Naive thymus-derived CD8-positive, alpha-beta T cell (primary cell): ENCODE measurements around the gene BLID. TPM values are rescaled to one million over a fixed set of nuclear protein-coding genes. Genes with fewer than 3 reads are reported as not detected.

ENCODE experiments used
- ATAC-seq, 2 donors: fragments of 150-1000 bp; cut with Tn5 transposase in 1 of 2; sonication (Bioruptor Pico), chemical (Tn5 transposase) in 1 of 2; 1 replicate in 1 of 2; 2 replicates in 1 of 2; pipeline ENCODE4 v1.10.0; 2021; ENCODE audit warnings: mild to moderate bottlenecking in 2 of 2, moderate library complexity in 2 of 2
- POLR2A ChIA-PET: fragments of 350-600 bp; sonication (Branson Sonifier 250); formaldehyde crosslinking; loops from one replicate; lab custom pipeline; 2021; ENCODE audit warnings: antibody characterized with exemption; lab: Charles Lee
- DNase-seq, 10 donors: peaks; one replicate each; pipeline versions ENCODE4 v3.0.0 to v3.0.0-alpha.2; 2020 to 2022
- H3K27ac Mint-ChIP-seq, 10 donors: one replicate each; pipeline ENCODE4 v1.8.0; 2020 to 2022; ENCODE audit warnings: mild to moderate bottlenecking in 10 of 10, mixed read lengths in 10 of 10, moderate library complexity in 4 of 10, inconsistent platforms in 1 of 10
- H3K27me3 Mint-ChIP-seq, 5 donors: one replicate each; pipeline ENCODE4 v1.8.0; 2021 to 2022; ENCODE audit warnings: mixed read lengths in 5 of 5
- H3K36me3 Mint-ChIP-seq, 3 donors: one replicate each; pipeline ENCODE4 v1.8.0; 2020 to 2022; ENCODE audit warnings: mixed read lengths in 3 of 3, mild to moderate bottlenecking in 2 of 3, inconsistent platforms in 1 of 3
- H3K4me1 Mint-ChIP-seq, 4 donors: one replicate each; pipeline ENCODE4 v1.8.0; 2021 to 2022; ENCODE audit warnings: mixed read lengths in 4 of 4
- H3K4me3 Mint-ChIP-seq, 10 donors: one replicate each; pipeline ENCODE4 v1.8.0; 2020 to 2022; ENCODE audit warnings: mild to moderate bottlenecking in 10 of 10, mixed read lengths in 10 of 10, moderate library complexity in 6 of 10, inconsistent platforms in 1 of 10
- H3K9me3 Mint-ChIP-seq, 9 donors: one replicate each; pipeline ENCODE4 v1.8.0; 2020 to 2022; ENCODE audit warnings: mixed read lengths in 9 of 9, mild to moderate bottlenecking in 3 of 9, inconsistent platforms in 1 of 9, moderate library complexity in 1 of 9
- polyA plus RNA-seq, 3 donors: library from polyadenylated mRNA; unstranded; fragments of 300-500 nt; fragmentation: Illumina TruSeq; gene quantifications; one replicate each; pipeline ENCODE4 v1.2.3, GENCODE V29; 2021
- total RNA-seq, 8 experiments: library from RNA in 2 of 8; stranded (reverse) in 2 of 8; gene quantifications; one replicate each; pipeline ENCODE4 v1.2.3 and lab custom pipeline; 2021 to 2026

BLID gene
- total and polyA plus RNA-seq, 5 experiments from 2014 or later = not detected

- peaks cover 3 to 25% (median 6%) of the 10 kb centered on the region in 5 donors for H3K27me3 Mint-ChIP-seq
- no peak overlapping the region for H3K27ac Mint-ChIP-seq
- DNase-seq = no peak
- H3K4me3 Mint-ChIP-seq = no peak overlapping the region
- no peak for ATAC-seq
- H3K36me3 Mint-ChIP-seq = no peaks in the 10 kb centered on the region
- no peaks in the 10 kb centered on the region for H3K9me3 Mint-ChIP-seq
- POLR2A ChIA-PET = no interaction called here
- peaks cover 5 to 19% (median 15%) of the 10 kb centered on the region in 4 donors for H3K4me1 Mint-ChIP-seq
Observed at GRCh38 chr11:122154227-122154626, 38.2 kb upstream of the BLID start.

GRCh38 chr11:122153746-122154145, 37.7 kb upstream of the BLID start:
- Mint-ChIP-seq H3K4me1 (peaks cover 5 to 19% (median 15%) of the 10 kb centered on the region in 4 donors), H3K9me3 (no peaks in the 10 kb centered on the region), H3K27ac (no peak overlapping the region), H3K27me3 (peaks cover 2 to 21% (median 9%) of the 10 kb centered on the region in 5 donors), H3K36me3 (no peaks in the 10 kb centered on the region), H3K4me3 (no peak overlapping the region)
- ATAC-seq (no peak), DNase-seq (no peak)
- POLR2A ChIA-PET = no interaction called here

DNA sequence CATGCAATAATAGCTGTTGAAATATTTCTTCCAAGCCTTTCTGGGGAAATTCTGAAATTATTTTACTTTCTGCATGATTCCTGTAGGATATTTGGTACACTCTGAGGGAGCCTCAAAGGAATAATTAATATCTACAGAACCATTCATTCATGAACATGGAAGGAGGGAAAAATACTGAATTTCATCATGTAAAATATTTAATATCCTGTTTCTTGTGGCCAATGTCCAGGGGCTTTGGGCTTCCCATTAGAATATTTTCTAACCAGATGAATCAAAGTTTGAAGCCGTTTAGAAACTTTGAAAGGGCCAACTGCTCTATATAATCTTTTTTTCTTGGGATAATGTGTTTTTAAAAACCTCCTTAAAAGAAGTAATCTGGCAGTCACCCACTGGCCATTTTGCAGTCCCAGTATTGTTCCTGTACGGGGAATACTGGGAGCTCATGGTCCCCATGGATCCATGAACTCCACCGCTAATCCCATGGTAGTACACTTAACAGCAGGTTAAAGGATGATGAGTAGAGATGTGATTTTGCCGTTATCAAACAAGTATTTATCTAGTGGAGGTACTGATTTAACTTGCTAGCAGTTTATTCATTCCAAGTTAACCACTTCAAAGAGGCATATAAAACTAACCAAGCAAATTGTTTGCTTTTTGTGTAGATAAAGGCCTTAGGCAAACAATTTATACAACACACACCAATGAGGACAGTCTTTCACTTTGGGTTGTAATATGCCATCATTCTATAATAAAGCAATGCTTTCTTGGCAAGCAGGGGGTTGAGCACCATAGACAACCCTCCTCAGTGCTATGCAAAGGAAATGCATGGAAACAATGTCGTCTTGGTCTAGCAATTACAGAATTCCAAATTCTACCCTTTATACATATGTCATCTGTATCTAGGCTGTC, 34.5 kb upstream of the BLID start:
- ATAC-seq (no peak), DNase-seq (no peak)

GRCh38 chr11:122149202-122149601, 33.2 kb upstream of the BLID start:
- POLR2A ChIA-PET = no interaction called here

More for the DNA sequence above, 34.5 kb upstream of the BLID start:
- no peak overlapping the region for H3K27ac Mint-ChIP-seq
- H3K4me1 Mint-ChIP-seq = no peaks in the 10 kb centered on the region
- H3K4me3 Mint-ChIP-seq = no peak overlapping the region
- peaks cover 2 to 23% (median 7%) of the 10 kb centered on the region in 5 donors for H3K27me3 Mint-ChIP-seq
- H3K36me3 Mint-ChIP-seq = no peaks in the 10 kb centered on the region
- no peaks in the 10 kb centered on the region for H3K9me3 Mint-ChIP-seq
- POLR2A ChIA-PET = no interaction called here

GRCh38 chr11:122146475-122146874, 30.5 kb upstream of the BLID start:
- no peak overlapping the region for H3K27ac Mint-ChIP-seq
- H3K4me3 Mint-ChIP-seq = no peak overlapping the region
- ATAC-seq (no peak), DNase-seq (no peak)
- H3K27me3 Mint-ChIP-seq = peaks cover 0 to 13% (median 4%) of the 10 kb centered on the region in 5 donors
- H3K9me3 Mint-ChIP-seq = no peaks in the 10 kb centered on the region
- POLR2A ChIA-PET = no interaction called here
- H3K36me3 Mint-ChIP-seq = no peaks in the 10 kb centered on the region
- no peaks in the 10 kb centered on the region for H3K4me1 Mint-ChIP-seq

More at GRCh38 chr11:122149202-122149601, 33.2 kb upstream of the BLID start:
- ATAC-seq (no peak), DNase-seq (no peak)
- H3K27me3 Mint-ChIP-seq = peaks cover 2 to 19% (median 4%) of the 10 kb centered on the region in 5 donors
- H3K36me3 Mint-ChIP-seq = no peaks in the 10 kb centered on the region
- no peaks in the 10 kb centered on the region for H3K9me3 Mint-ChIP-seq
- H3K4me1 Mint-ChIP-seq = no peaks in the 10 kb centered on the region
- no peak overlapping the region for H3K4me3 Mint-ChIP-seq
- H3K27ac Mint-ChIP-seq = no peak overlapping the region

GRCh38 chr11:122145715-122146274, 29.8 kb upstream of the BLID start:
- no peaks in the 10 kb centered on the region for H3K9me3 Mint-ChIP-seq
- no peak overlapping the region for H3K27ac Mint-ChIP-seq
- ATAC-seq (no peak), DNase-seq (no peak)
- H3K4me3 Mint-ChIP-seq = no peak overlapping the region
- H3K27me3 Mint-ChIP-seq = peaks cover 0 to 13% (median 5%) of the 10 kb centered on the region in 5 donors
- no peaks in the 10 kb centered on the region for H3K4me1 Mint-ChIP-seq
- H3K36me3 Mint-ChIP-seq = no peaks in the 10 kb centered on the region
- POLR2A ChIA-PET = no interaction called here

GRCh38 chr11:122144752-122145151, 28.7 kb upstream of the BLID start:
- ATAC-seq (no peak), DNase-seq (no peak)
- Mint-ChIP-seq H3K9me3 (no peaks in the 10 kb centered on the region), H3K4me1 (no peaks in the 10 kb centered on the region), H3K27me3 (peaks cover 0 to 13% (median 6%) of the 10 kb centered on the region in 5 donors), H3K27ac (no peak overlapping the region), H3K4me3 (no peak overlapping the region), H3K36me3 (no peaks in the 10 kb centered on the region)
- POLR2A ChIA-PET = no interaction called here

DNA sequence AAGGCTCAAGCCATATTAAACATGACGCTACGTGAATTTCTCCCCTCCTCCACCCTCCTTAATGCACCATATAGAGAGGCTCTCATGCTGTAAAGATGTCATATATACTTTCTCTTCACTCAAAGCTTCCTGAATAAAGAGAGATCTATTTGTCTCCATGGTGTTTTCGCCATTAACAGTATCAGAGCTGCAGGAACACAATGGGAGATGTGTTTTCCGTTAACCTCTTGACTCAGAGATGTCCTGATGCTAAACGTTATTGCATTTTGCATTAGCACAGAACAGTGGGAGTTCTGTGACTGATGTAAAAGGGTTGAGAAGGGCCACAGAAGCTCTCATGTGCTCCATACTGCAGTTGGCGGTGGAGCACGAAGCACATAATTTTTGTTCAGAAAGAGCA, 25.7 kb upstream of the BLID start:
- ATAC-seq (no peak), DNase-seq (no peak)
- H3K27me3 Mint-ChIP-seq = peaks cover 0 to 12% (median 7%) of the 10 kb centered on the region in 5 donors
- no peaks in the 10 kb centered on the region for H3K4me1 Mint-ChIP-seq
- no peak overlapping the region for H3K27ac Mint-ChIP-seq
- H3K36me3 Mint-ChIP-seq = no peaks in the 10 kb centered on the region
- POLR2A ChIA-PET = no interaction called here
- no peak overlapping the region for H3K4me3 Mint-ChIP-seq
- peaks cover 0 to 2% (median 0%) of the 10 kb centered on the region in 9 donors for H3K9me3 Mint-ChIP-seq

DNA sequence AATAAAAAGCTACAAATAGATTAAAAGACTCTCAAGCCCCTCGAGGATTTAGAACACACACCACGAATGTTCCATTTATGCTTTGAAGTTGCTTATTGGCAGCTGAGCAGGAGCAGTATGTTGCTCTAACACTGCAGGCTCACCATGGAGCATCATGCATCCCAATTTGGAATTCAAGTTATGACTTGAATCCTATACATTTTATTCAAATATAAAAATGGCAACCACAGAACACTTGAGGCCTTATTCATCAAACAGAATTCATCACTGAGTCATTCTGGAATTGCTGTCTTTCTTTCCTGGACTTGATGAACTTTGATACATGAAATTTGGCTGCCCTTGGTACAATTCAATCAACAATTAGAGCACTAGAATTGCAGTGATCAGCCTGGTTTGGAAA, 24.5 kb upstream of the BLID start:
- DNase-seq (no peak), ATAC-seq (no peak)
- Mint-ChIP-seq H3K27ac (no peak overlapping the region), H3K36me3 (no peaks in the 10 kb centered on the region), H3K9me3 (peaks cover 0 to 2% (median 0%) of the 10 kb centered on the region in 9 donors), H3K4me3 (no peak overlapping the region), H3K27me3 (peaks cover 0 to 9% (median 4%) of the 10 kb centered on the region in 5 donors), H3K4me1 (no peaks in the 10 kb centered on the region)
- POLR2A ChIA-PET = no interaction called here

GRCh38 chr11:122139595-122139866, 23.5 kb upstream of the BLID start:
- H3K4me3 Mint-ChIP-seq = no peak overlapping the region
- peaks cover 0 to 9% (median 8%) of the 10 kb centered on the region in 5 donors for H3K27me3 Mint-ChIP-seq
- ATAC-seq = no peak
- POLR2A ChIA-PET = no interaction called here
- DNase-seq = no peak
- H3K36me3 Mint-ChIP-seq = no peaks in the 10 kb centered on the region
- H3K4me1 Mint-ChIP-seq = no peaks in the 10 kb centered on the region
- H3K27ac Mint-ChIP-seq = no peak overlapping the region
- peaks cover 0 to 2% (median 0%) of the 10 kb centered on the region in 9 donors for H3K9me3 Mint-ChIP-seq

- ATAC-seq = no peak
- Mint-ChIP-seq H3K27me3 (peaks cover 0 to 8% (median 7%) of the 10 kb centered on the region in 5 donors), H3K36me3 (no peaks in the 10 kb centered on the region), H3K9me3 (peaks cover 0 to 2% (median 0%) of the 10 kb centered on the region in 9 donors), H3K4me3 (no peak overlapping the region), H3K27ac (no peak overlapping the region), H3K4me1 (no peaks in the 10 kb centered on the region)
- DNase-seq = no peak
- POLR2A ChIA-PET = no interaction called here
Observed at GRCh38 chr11:122138744-122139594, 23.0 kb upstream of the BLID start.

- Mint-ChIP-seq H3K4me3 (no peak overlapping the region), H3K36me3 (no peaks in the 10 kb centered on the region), H3K4me1 (no peaks in the 10 kb centered on the region), H3K27ac (no peak overlapping the region), H3K9me3 (peaks cover 0 to 2% (median 0%) of the 10 kb centered on the region in 9 donors), H3K27me3 (peaks cover 4 to 9% (median 8%) of the 10 kb centered on the region in 5 donors)
- DNase-seq (no peak), ATAC-seq (no peak)
- POLR2A ChIA-PET = no interaction called here
Observed at GRCh38 chr11:122137078-122137793, 21.2 kb upstream of the BLID start.
